IMR-90 (cell line): ENCODE measurements around the gene CPXM2. TPM values are rescaled to one million over a fixed set of nuclear protein-coding genes. Genes with fewer than 3 reads are reported as not detected.

Experiments
- ATAC-seq: fragments of 200-7000 bp; cut with Tn5 transposase; 2 replicates; pipeline ENCODE4 v1.9.1; 2020; ENCODE audit warnings: low read depth, mild to moderate bottlenecking, moderate library complexity
- BruUV-seq: library from RNA; stranded (reverse); fragments of 400-500 nt; replicated peaks from 2 replicates; lab custom pipeline; 2021; lab: Mats Ljungman, UMichigan
- CTCF ChIA-PET: fragments of 300-600 bp; formaldehyde crosslinking; extraction: SDS; loops from one replicate; lab custom pipeline; 2021; ENCODE audit warnings: antibody characterized with exemption; lab: Yijun Ruan, JAX
- POLR2A ChIA-PET: fragments of 300-600 bp; sonication (Branson Sonifier 250); formaldehyde crosslinking; loops from one replicate; lab custom pipeline; 2022; ENCODE audit warnings: antibody characterized with exemption; ENCODE audit not compliant: unreplicated experiment; lab: Charles Lee
- DNase-seq: peaks from one replicate; pipeline ENCODE4 v3.0.0; 2013
- H2AFZ ChIP-seq: replicated peaks from 2 replicates; pipeline ENCODE3; 2013; ENCODE audit warnings: low read length, mild to moderate bottlenecking; ENCODE audit not compliant: poor library complexity
- H2AK5ac ChIP-seq: 2 replicates; pipeline ENCODE4 v1.6.1; 2013; ENCODE audit warnings: low read depth, low read length, inconsistent platforms
- H2AK9ac ChIP-seq: replicated peaks from 2 replicates; pipeline ENCODE3; 2013; ENCODE audit warnings: mild to moderate bottlenecking, low read depth, low read length, moderate library complexity; ENCODE audit not compliant: poor library complexity
- H2BK120ac ChIP-seq: 2 replicates; pipeline ENCODE4 v1.6.1; 2013; ENCODE audit warnings: low read depth, low read length, inconsistent platforms
- H2BK15ac ChIP-seq: 3 replicates; pipeline ENCODE4 v1.6.1; 2013; ENCODE audit warnings: low read depth, low read length, inconsistent platforms
- H2BK20ac ChIP-seq: 2 replicates; pipeline ENCODE4 v1.6.1; 2013; ENCODE audit warnings: low read depth, mild to moderate bottlenecking, inconsistent platforms, low read length, moderate library complexity
- H2BK5ac ChIP-seq: 2 replicates; pipeline ENCODE4 v1.6.1; 2013; ENCODE audit warnings: mild to moderate bottlenecking, low read depth, low read length, inconsistent platforms; ENCODE audit not compliant: poor library complexity, severe bottlenecking
- H3K14ac ChIP-seq: replicated peaks from 2 replicates; pipeline ENCODE4 v1.6.1; 2013; ENCODE audit warnings: low read depth, low read length, inconsistent platforms
- H3K18ac ChIP-seq: 2 replicates; pipeline ENCODE4 v1.6.1; 2013; ENCODE audit warnings: low read depth, low read length, control low read depth
- H3K23ac ChIP-seq: 2 replicates; pipeline ENCODE4 v1.6.1; 2013; ENCODE audit warnings: low read depth, low read length, inconsistent platforms
- H3K27ac ChIP-seq: 2 replicates; pipeline ENCODE4 v1.5.1; 2013; ENCODE audit warnings: mild to moderate bottlenecking, control low read depth, low read length; ENCODE audit not compliant: insufficient read depth
- H3K27me3 ChIP-seq: 2 replicates; pipeline ENCODE4 v1.6.1; 2013; ENCODE audit warnings: low read length; ENCODE audit not compliant: control insufficient read depth, insufficient read depth
- H3K36me3 ChIP-seq: 2 replicates; pipeline ENCODE4 v1.6.1; 2013; ENCODE audit warnings: low read length, mixed read lengths; ENCODE audit not compliant: control insufficient read depth, insufficient read depth
- H3K4ac ChIP-seq: 2 replicates; pipeline ENCODE4 v1.6.1; 2013; ENCODE audit warnings: low read depth, low read length, inconsistent platforms
- H3K4me1 ChIP-seq: 2 replicates; pipeline ENCODE4 v1.6.1; 2013; ENCODE audit warnings: low read length, mixed read lengths; ENCODE audit not compliant: control insufficient read depth, insufficient read depth
- H3K4me2 ChIP-seq: 2 replicates; pipeline ENCODE4 v1.6.1; 2013; ENCODE audit warnings: low read depth, mild to moderate bottlenecking, control low read depth, low read length, moderate library complexity
- H3K4me3 ChIP-seq: 2 replicates; pipeline ENCODE4 v1.5.1; 2013; ENCODE audit warnings: low read depth, mild to moderate bottlenecking, control low read depth, low read length, moderate library complexity; ENCODE audit not compliant: insufficient read depth
- H3K56ac ChIP-seq: 2 replicates; pipeline ENCODE4 v1.6.1; 2013; ENCODE audit warnings: low read length, inconsistent platforms; ENCODE audit not compliant: insufficient read depth; ENCODE audit errors: extremely low read depth
- H3K79me1 ChIP-seq, 2 experiments: 2 replicates each; pipeline ENCODE4 v1.6.1; 2013; ENCODE audit warnings: low read length in 2 of 2, inconsistent platforms in 1 of 2, low read depth in 1 of 2
- H3K9ac ChIP-seq: 2 replicates; pipeline ENCODE4 v1.6.1; 2013; ENCODE audit warnings: low read depth, low read length, control low read depth
- H3K9me1 ChIP-seq: 2 replicates; pipeline ENCODE4 v1.6.1; 2013; ENCODE audit warnings: low read length, inconsistent platforms; ENCODE audit not compliant: insufficient read depth
- H3K9me3 ChIP-seq: 2 replicates; pipeline ENCODE4 v1.6.1; 2013; ENCODE audit warnings: low read length; ENCODE audit not compliant: control insufficient read depth, insufficient read depth
- H4K20me1 ChIP-seq: 2 replicates; pipeline ENCODE4 v1.6.1; 2013; ENCODE audit warnings: low read length, inconsistent platforms; ENCODE audit not compliant: insufficient read depth
- H4K5ac ChIP-seq: 2 replicates; pipeline ENCODE4 v1.6.1; 2013; ENCODE audit warnings: mild to moderate bottlenecking, low read depth, low read length, control low read depth
- H4K8ac ChIP-seq, 2 experiments: 2 replicates each; pipeline ENCODE4 v1.6.1; 2013; ENCODE audit warnings: low read depth in 2 of 2, low read length in 2 of 2, control low read depth in 1 of 2, inconsistent platforms in 1 of 2
- H4K91ac ChIP-seq: 2 replicates; pipeline ENCODE4 v1.6.1; 2013; ENCODE audit warnings: low read depth, low read length, inconsistent platforms; ENCODE audit not compliant: insufficient read depth
- CTCF ChIP-seq: conservative IDR thresholded peaks from 2 replicates; pipeline ENCODE4 v1.5.1; 2012; ENCODE audit warnings: mild to moderate bottlenecking, low read depth, low read length, improper control_type of control experiment
- FOS ChIP-seq: fragments of 150-350 bp; IDR thresholded peaks from 2 replicates; pipeline ENCODE4 v1.6.1; 2016; ENCODE audit warnings: low read depth, low read length
- MAZ ChIP-seq: IDR thresholded peaks from 2 replicates; pipeline ENCODE4 v1.6.1; 2012; ENCODE audit warnings: low read depth, mild to moderate bottlenecking, low read length, improper control_type of control experiment, moderate library complexity, borderline replicate concordance
- MXI1 ChIP-seq: IDR thresholded peaks from 2 replicates; pipeline ENCODE4 v1.6.1; 2012; ENCODE audit warnings: low read depth, mild to moderate bottlenecking, low read length, moderate library complexity, borderline replicate concordance
- POLR2A ChIP-seq: IDR thresholded peaks from 2 replicates; pipeline ENCODE4 v1.6.1; 2012; ENCODE audit warnings: mild to moderate bottlenecking, low read depth, low read length
- RFX5 ChIP-seq: IDR thresholded peaks from 2 replicates; pipeline ENCODE4 v1.8.0; 2012; ENCODE audit warnings: low read depth, mild to moderate bottlenecking, low read length, moderate library complexity
- SMC3 ChIP-seq: fragments of 150-350 bp; IDR thresholded peaks from 2 replicates; pipeline ENCODE4 v1.6.1; 2016; ENCODE audit warnings: low read depth, mild to moderate bottlenecking, antibody characterized with exemption, low read length, moderate library complexity
- USF2 ChIP-seq: fragments of 150-350 bp; IDR thresholded peaks from 2 replicates; pipeline ENCODE4 v1.6.1; 2017; ENCODE audit warnings: mild to moderate bottlenecking, antibody characterized with exemption, low read length, low read depth
- WGBS, 2 experiments: methylation state at CpG; one replicate each; pipeline versions ENCODE4 v1.1.5 to v1.1.7; 2013; ENCODE audit warnings: missing lambda C conversion rate in 2 of 2; ENCODE audit not compliant: insufficient read length in 1 of 2; ENCODE audit errors: extremely low coverage in 2 of 2; 5-methylcytosine and 5-hydroxymethylcytosine counted together
- dilution Hi-C: fragments of 300-500 bp; cut with HindIII; formaldehyde crosslinking; loops from one replicate; pipeline ENCODE4 v1.14.3; 2018; ENCODE audit warnings: low sequenced_read_pairs; ENCODE audit not compliant: unreplicated experiment
- in situ Hi-C: fragments of 300-500 bp; cut with MboI; formaldehyde crosslinking; loops from 3 replicates; pipeline ENCODE4 v1.14.3; 2019; ENCODE audit warnings: low sequenced_read_pairs, inconsistent platforms, mixed read lengths
- intact Hi-C: fragments of 100-400 bp; cut with micrococcal nuclease; formaldehyde crosslinking; loops from 2 replicates; pipeline ENCODE4 v1.10.0; 2022
- polyA plus RNA-seq, 3 experiments: library from polyadenylated mRNA; depleted of rRNA; stranded (reverse); fragments of >200 nt; gene quantifications; 2 replicates each; pipeline ENCODE4 v1.2.3, GENCODE V29; 2012; ENCODE audit warnings: low replicate concordance in 1 of 3
- total RNA-seq: library from RNA; depleted of rRNA; stranded (reverse); fragments of >200 nt; gene quantifications from 2 replicates; pipeline ENCODE4 v1.2.3, GENCODE V29; 2012

The CPXM2 gene
- total and polyA plus RNA-seq, 2 of the 4 experiments (the other 2 are of a cell fraction), result not detected

- TF ChIP-seq USF2 (no peak), MXI1 (no peak), RFX5 (no peak), MAZ (no peak), CTCF (no peak), FOS (no peak), SMC3 (no peak), POLR2A (no peak)
- Histone ChIP-seq H3K4ac (no peak overlapping the region), H2AFZ (no peak overlapping the region), H3K18ac (no peak overlapping the region), H3K4me2 (no peak overlapping the region), H4K20me1 (no peaks in the 10 kb centered on the region), H2BK120ac (no peak overlapping the region), H3K14ac (no peak overlapping the region), H3K4me3 (no peak overlapping the region), H2AK9ac (no peak overlapping the region), H2BK5ac (no peak overlapping the region), H3K36me3 (no peaks in the 10 kb centered on the region), H3K56ac (no peak overlapping the region), H2AK5ac (no peak overlapping the region), H4K8ac (no peak overlapping the region), H3K9ac (no peak overlapping the region), H3K23ac (no peak overlapping the region), H3K4me1 (no peaks in the 10 kb centered on the region), H3K27me3 (no peaks in the 10 kb centered on the region), H2BK20ac (no peak overlapping the region), H3K9me1 (no peaks in the 10 kb centered on the region), H3K27ac (no peak overlapping the region), H2BK15ac (no peak overlapping the region), H4K5ac (no peak overlapping the region), H3K79me1 (no peaks in the 10 kb centered on the region), H4K91ac (no peak overlapping the region), H3K9me3 (peaks cover 23% of the 10 kb centered on the region)
- dilution Hi-C loops (no loop called here), in situ Hi-C loops (no loop called here), intact Hi-C loops (no loop called here)
- no CpG with 5 or more reads among the region's 3 CpGs for WGBS, 2 experiments
- ATAC-seq (no peak), DNase-seq (no peak)
- POLR2A ChIA-PET, result no interaction called here
- BruUV-seq, result no TSS peak
- CTCF ChIA-PET, result no interaction called here
Measured at GRCh38 chr10:123797813-123798212, 93.8 kb downstream of the CPXM2 start.
